Gastroesophageal sphincter (tissue), 3 donors: ENCODE results near the gene EEF1AKMT1.

Experiments
- CTCF ChIP-seq, 4 experiments: fragments of 200-600 bp in 2 of 4; fragments of 450-650 bp in 2 of 4; sonication (generic) in 1 of 4; IDR thresholded peaks; one replicate each; pipeline ENCODE4 v1.5.1; 2017 to 2019; ENCODE audit warnings: antibody characterized with exemption in 4 of 4, mild to moderate bottlenecking in 2 of 4, moderate library complexity in 2 of 4
- EP300 ChIP-seq: sonication (generic); formaldehyde crosslinking; IDR thresholded peaks from one replicate; pipeline ENCODE4 v1.6.1; 2017; ENCODE audit warnings: antibody characterized with exemption, mild to moderate bottlenecking
- POLR2A ChIP-seq, 2 donors: fragments of 450-650 bp; IDR thresholded peaks; one replicate each; pipeline ENCODE4 v1.6.1; 2017; ENCODE audit warnings: antibody characterized with exemption in 2 of 2, mild to moderate bottlenecking in 2 of 2, moderate library complexity in 1 of 2
- POLR2AphosphoS5 ChIP-seq: sonication (generic); formaldehyde crosslinking; IDR thresholded peaks from one replicate; pipeline ENCODE4 v1.6.1; 2017; ENCODE audit warnings: antibody characterized with exemption

- no peak for TF ChIP-seq CTCF (IDR thresholded peaks at IDR 0.05)
- TF ChIP-seq EP300 = no peak
- TF ChIP-seq POLR2A (IDR thresholded peaks at IDR 0.05) = no peak
- no peak for TF ChIP-seq POLR2AphosphoS5
Observed at GRCh38 chr13:20686863-20687579, 86.7 kb downstream of the EEF1AKMT1 start.
